SK-N-MC (cell line): ENCODE data around the gene FCRL2.

ENCODE experiments used
- DNase-seq: peaks from one replicate; pipeline ENCODE4 v3.0.0-alpha.2; 2011; ENCODE audit warnings: low read depth, low spot score
- H3K27ac ChIP-seq: fragments of 200-600 bp; sonication (generic); 2 replicates; pipeline ENCODE4 v1.5.1; 2016; ENCODE audit warnings: mixed run types
- H3K36me3 ChIP-seq: fragments of 200-600 bp; sonication (generic); 2 replicates; pipeline ENCODE4 v1.6.1; 2017; ENCODE audit warnings: antibody characterized with exemption, low read length, mixed read lengths; ENCODE audit not compliant: insufficient read depth
- H3K4me3 ChIP-seq: fragments of 200-600 bp; sonication (generic); 2 replicates; pipeline ENCODE4 v1.5.1; 2016
- H3K9ac ChIP-seq: fragments of 200-600 bp; sonication (generic); 2 replicates; pipeline ENCODE4 v1.8.0; 2017; ENCODE audit warnings: mixed run types, mixed read lengths; ENCODE audit not compliant: insufficient read length
- H3K9me3 ChIP-seq: fragments of 200-600 bp; sonication (generic); 2 replicates; pipeline ENCODE4 v1.6.1; 2017; ENCODE audit warnings: low read depth, mild to moderate bottlenecking, antibody characterized with exemption, low read length, moderate library complexity, mixed read lengths
- EZH2 ChIP-seq: fragments of 200-600 bp; sonication (generic); IDR thresholded peaks from one replicate; pipeline ENCODE4 v1.6.1; 2017; ENCODE audit warnings: antibody characterized with exemption
- FOXP2 ChIP-seq: optimal IDR thresholded peaks from 2 replicates; pipeline ENCODE3; 2011; ENCODE audit warnings: mild to moderate bottlenecking, moderate library complexity; ENCODE audit not compliant: insufficient read depth; ENCODE audit errors: extremely low read length, control extremely low read depth
- POLR2AphosphoS5 ChIP-seq: IDR thresholded peaks from 2 replicates; pipeline ENCODE4 v1.6.1; 2012; ENCODE audit warnings: mild to moderate bottlenecking, low read depth, low read length, borderline replicate concordance

FCRL2 gene

GRCh38 chr1:157703981-157704380 is 73.0 kb downstream of the FCRL2 start:
- Histone ChIP-seq H3K27ac (no peak overlapping the region), H3K9me3 (no peaks in the 10 kb centered on the region), H3K36me3 (no peaks in the 10 kb centered on the region), H3K9ac (no peak overlapping the region), H3K4me3 (no peak overlapping the region)
- DNase-seq: no peak
- TF ChIP-seq FOXP2 (no peak), EZH2 (no peak), POLR2AphosphoS5 (no peak)

GRCh38 chr1:157702308-157702825 is 74.6 kb downstream of the FCRL2 start:
- no peaks in the 10 kb centered on the region for H3K36me3 ChIP-seq
- no peaks in the 10 kb centered on the region for H3K9me3 ChIP-seq
- no peak for TF ChIP-seq POLR2AphosphoS5
- no peak for TF ChIP-seq FOXP2
- TF ChIP-seq EZH2: no peak
- H3K9ac ChIP-seq: no peak overlapping the region
- H3K27ac ChIP-seq: no peak overlapping the region
- DNase-seq: no peak
- H3K4me3 ChIP-seq: no peak overlapping the region

- H3K27ac ChIP-seq: no peak within 1 kb of the TSS
- H3K9me3 ChIP-seq: no peaks in the 10 kb centered on the region
- TF ChIP-seq EZH2 (no peak), FOXP2 (no peak), POLR2AphosphoS5 (no peak)
- no peak for DNase-seq
- no peak within 1 kb of the TSS for H3K9ac ChIP-seq
- no peaks in the 10 kb centered on the region for H3K36me3 ChIP-seq
- H3K4me3 ChIP-seq: no peak within 1 kb of the TSS
Measured at GRCh38 chr1:157700732-157701131, 76.2 kb downstream of the FCRL2 start, which contains the start of gene FCRL3. Gene FCRL3 (minus strand): TSS chr1:157700769. CDS start chr1:157700489, 280 bp downstream.

GRCh38 chr1:157700305-157700704 is 76.6 kb downstream of the FCRL2 start:
- Histone ChIP-seq H3K9ac (no peak overlapping the region), H3K27ac (no peak overlapping the region), H3K4me3 (no peak overlapping the region), H3K36me3 (no peaks in the 10 kb centered on the region), H3K9me3 (no peaks in the 10 kb centered on the region)
- no peak for TF ChIP-seq POLR2AphosphoS5
- no peak for TF ChIP-seq EZH2
- no peak for TF ChIP-seq FOXP2
- DNase-seq: no peak

- Histone ChIP-seq H3K9me3 (no peaks in the 10 kb centered on the region), H3K4me3 (no peak overlapping the region), H3K9ac (no peak overlapping the region), H3K27ac (no peak overlapping the region), H3K36me3 (no peaks in the 10 kb centered on the region)
- no peak for TF ChIP-seq POLR2AphosphoS5
- TF ChIP-seq EZH2: no peak
- no peak for TF ChIP-seq FOXP2
- no peak for DNase-seq
Measured at GRCh38 chr1:157697781-157698569, 79.0 kb downstream of the FCRL2 start.

GRCh38 chr1:157696966-157697628 is 79.8 kb downstream of the FCRL2 start:
- H3K36me3 ChIP-seq: no peaks in the 10 kb centered on the region
- DNase-seq: no peak
- no peak overlapping the region for H3K9ac ChIP-seq
- no peaks in the 10 kb centered on the region for H3K9me3 ChIP-seq
- no peak overlapping the region for H3K4me3 ChIP-seq
- TF ChIP-seq FOXP2 (no peak), POLR2AphosphoS5 (no peak), EZH2 (no peak)
- H3K27ac ChIP-seq: no peak overlapping the region
